GM12874 (cell line): ENCODE results near the gene SACS.

ENCODE experiments used
- TF ChIP-seq, protein P1 (sequence below): IDR thresholded peaks from 2 replicates; pipeline ENCODE4 v1.5.1; 2011; ENCODE audit warnings: low read depth, mild to moderate bottlenecking, control low read depth, low read length, moderate library complexity; ENCODE audit not compliant: insufficient read depth

SACS gene

GRCh38 chr13:23437916-23438315 lies 4.4 kb upstream of the SACS start:
- TF ChIP-seq, protein P1, sequence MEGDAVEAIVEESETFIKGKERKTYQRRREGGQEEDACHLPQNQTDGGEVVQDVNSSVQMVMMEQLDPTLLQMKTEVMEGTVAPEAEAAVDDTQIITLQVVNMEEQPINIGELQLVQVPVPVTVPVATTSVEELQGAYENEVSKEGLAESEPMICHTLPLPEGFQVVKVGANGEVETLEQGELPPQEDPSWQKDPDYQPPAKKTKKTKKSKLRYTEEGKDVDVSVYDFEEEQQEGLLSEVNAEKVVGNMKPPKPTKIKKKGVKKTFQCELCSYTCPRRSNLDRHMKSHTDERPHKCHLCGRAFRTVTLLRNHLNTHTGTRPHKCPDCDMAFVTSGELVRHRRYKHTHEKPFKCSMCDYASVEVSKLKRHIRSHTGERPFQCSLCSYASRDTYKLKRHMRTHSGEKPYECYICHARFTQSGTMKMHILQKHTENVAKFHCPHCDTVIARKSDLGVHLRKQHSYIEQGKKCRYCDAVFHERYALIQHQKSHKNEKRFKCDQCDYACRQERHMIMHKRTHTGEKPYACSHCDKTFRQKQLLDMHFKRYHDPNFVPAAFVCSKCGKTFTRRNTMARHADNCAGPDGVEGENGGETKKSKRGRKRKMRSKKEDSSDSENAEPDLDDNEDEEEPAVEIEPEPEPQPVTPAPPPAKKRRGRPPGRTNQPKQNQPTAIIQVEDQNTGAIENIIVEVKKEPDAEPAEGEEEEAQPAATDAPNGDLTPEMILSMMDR, result no peak

- TF ChIP-seq, protein P1, result no peak
These were observed 3.2 kb upstream of the SACS start for GRCh38 chr13:23436680-23437079.

DNA sequence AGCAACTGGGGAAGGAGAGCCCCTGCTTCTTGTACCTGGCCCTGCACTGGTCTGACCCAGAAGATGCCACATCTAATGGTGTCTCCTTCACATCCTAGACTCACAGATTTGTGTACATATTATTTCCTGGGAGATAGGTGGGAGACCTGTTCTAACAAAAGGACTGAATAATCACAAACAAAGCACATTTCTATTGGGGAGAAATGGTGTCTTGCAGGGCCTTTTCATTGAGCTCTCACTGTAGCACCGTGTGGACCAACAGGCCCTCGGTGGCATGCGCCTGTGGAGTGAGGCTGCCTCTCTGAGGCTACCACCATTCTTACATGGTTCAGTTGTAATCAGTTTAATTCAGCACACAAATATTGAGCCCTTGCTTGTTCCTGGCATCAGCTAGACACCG lies 989 bp upstream of the SACS start:
- TF ChIP-seq, protein P1, result no peak

DNA sequence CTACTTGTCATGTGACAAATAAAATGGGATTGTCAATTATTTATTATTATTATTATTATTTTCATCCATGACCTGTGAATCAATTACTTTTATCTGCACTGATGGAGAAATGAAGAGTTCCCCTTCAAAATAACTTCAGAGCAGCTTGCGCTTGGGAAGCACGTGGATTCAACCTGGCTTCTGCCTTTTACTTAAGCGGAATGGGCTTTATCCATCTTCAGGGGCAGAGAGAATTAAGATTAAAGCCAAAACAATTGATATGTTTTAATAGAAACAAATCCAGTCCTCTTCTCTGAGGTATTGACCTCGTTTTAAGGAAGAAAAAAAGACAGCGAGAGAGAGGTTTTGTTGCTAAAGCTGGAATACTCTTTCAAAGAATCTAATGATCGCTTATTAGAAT lies 876 bp downstream of the SACS start:
- TF ChIP-seq, protein P1, result no peak

GRCh38 chr13:23430664-23431063 lies 2.8 kb downstream of the SACS start:
- TF ChIP-seq, protein P1, result no peak

DNA sequence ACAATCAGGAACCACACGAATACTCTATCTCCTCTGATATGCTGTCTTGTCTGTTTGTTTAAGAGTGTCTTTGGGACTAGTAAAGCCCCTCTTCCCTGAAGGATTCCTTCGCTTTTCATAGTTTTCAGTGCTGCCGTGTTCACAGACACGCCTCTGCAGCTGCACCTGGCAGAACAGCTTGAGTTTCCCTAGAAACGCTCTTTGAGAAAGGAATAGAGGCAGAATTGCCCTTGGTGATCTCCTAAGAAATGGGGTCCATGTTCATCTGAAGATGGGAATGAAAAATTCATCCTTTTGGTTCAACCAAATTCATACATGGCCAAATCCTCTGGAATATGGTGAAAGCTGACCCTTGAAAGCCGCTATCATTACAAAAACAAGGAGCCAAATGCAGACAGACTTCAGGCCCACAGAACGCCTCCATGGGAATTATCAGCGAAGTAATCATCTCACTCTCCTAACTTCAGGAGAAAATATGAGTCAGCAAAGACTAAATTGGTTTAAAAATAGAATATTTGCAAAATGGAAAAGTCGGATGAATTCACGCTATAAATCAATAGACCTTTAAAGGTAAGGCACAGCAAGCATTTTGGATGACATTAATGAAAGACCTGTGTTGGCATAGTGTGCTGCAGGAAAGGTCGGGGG lies 5.5 kb downstream of the SACS start:
- TF ChIP-seq, protein P1, result no peak

DNA sequence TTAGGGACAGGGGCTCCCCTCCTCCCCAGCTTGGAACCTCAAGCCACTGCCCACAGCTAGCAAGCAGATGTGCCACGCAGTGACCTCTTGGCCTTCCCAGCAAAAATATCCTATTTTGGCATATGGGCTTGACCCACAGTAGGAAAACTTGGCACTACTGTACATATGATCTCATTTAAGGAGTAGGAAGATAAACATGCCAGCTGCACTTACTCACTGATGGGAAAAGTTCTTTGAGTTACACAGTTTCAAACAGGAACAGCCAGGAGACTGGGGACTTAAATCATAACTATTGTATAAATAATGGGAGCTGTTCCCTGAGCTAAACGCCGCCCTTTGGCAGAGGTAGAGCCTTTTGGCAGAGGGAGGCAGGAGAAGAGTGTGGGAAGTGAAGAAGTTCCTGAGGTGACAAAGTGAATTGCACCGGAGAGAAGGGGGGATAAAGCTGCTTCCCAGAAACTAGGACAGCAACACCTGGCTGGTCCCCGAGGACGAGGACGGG lies 6.1 kb downstream of the SACS start:
- TF ChIP-seq, protein P1, result no peak
